ENCODE measurements around the gene ACER1. TPM values are rescaled to one million over a fixed set of nuclear protein-coding genes. Genes with fewer than 3 reads are reported as not detected.

The ACER1 gene
- total and polyA plus RNA-seq, 10 of the 15 experiments (the other 5 are each of a cell fraction or from before 2014, with no cell fraction given), result not detected

DNA sequence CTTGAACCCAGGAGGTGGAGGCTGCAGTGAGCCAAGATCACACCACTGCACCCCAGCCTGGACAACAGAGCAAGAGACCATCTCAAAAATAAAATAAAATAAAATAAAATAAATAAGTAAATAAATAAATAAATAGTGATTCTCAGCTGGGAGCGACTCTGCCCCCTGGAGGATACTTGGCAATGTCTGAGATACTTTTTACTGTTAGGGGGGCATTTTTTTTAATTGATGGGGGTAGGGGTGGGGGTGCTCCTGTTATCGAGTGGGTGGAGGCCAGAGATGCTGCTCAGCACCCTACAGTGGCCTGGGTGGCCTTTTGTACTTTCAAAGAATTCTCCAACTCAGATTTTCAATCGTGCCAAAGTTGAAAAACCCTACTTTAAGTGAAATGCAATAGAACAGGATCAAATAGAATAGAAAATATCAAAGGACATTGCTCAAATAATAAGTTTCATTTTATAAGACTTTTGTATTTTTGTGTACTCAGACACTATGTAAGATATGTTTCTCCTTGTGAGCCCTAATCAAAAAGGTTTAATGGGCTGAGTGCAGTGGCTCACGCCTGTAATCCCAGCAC, 20.8 kb upstream of the ACER1 start:
- no peak overlapping the region for H3K27ac ChIP-seq (ENCODE audit: control insufficient read depth, insufficient read depth)
- no peak overlapping the region for H3K9ac ChIP-seq (ENCODE audit: control insufficient read depth, insufficient read depth, low read length)
- H4K20me1 ChIP-seq (ENCODE audit: control insufficient read depth, insufficient read depth), result no peaks in the 10 kb centered on the region
- H3K27me3 ChIP-seq (replicated peaks in 1 of 2; ENCODE audit: control insufficient read depth in 2 of 2, insufficient read depth in 2 of 2, low read length in 1 of 2), result no peaks in the 10 kb centered on the region
- intact Hi-C loops (cut with micrococcal nuclease; ENCODE audit: unreplicated experiment) (no loop called here), in situ Hi-C loops (cut with MboI) (no loop called here)
- no peaks in the 10 kb centered on the region for H3K36me3 ChIP-seq (ENCODE audit: control insufficient read depth in 2 of 2, insufficient read depth in 2 of 2, low read length in 1 of 2)
- DNase-seq (ENCODE audit: low read depth, low spot score) (no peak), FAIRE-seq (no peak), ATAC-seq (no peak)
- POLR2A ChIA-PET, result interaction anchor here (0.6 kb wide), 3 partner anchors 14 to 993 kb away, joined by 3 to 7 read pairs (median 3); no protein-coding TSS in a partner anchor
- TF ChIP-seq, protein P1, sequence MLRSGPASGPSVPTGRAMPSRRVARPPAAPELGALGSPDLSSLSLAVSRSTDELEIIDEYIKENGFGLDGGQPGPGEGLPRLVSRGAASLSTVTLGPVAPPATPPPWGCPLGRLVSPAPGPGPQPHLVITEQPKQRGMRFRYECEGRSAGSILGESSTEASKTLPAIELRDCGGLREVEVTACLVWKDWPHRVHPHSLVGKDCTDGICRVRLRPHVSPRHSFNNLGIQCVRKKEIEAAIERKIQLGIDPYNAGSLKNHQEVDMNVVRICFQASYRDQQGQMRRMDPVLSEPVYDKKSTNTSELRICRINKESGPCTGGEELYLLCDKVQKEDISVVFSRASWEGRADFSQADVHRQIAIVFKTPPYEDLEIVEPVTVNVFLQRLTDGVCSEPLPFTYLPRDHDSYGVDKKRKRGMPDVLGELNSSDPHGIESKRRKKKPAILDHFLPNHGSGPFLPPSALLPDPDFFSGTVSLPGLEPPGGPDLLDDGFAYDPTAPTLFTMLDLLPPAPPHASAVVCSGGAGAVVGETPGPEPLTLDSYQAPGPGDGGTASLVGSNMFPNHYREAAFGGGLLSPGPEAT (IDR thresholded peaks at IDR 0.05; ENCODE audit: low read depth), result no peak
- TF ChIP-seq CHD1 (IDR thresholded peaks at IDR 0.05; ENCODE audit: low read depth, low read length) (no peak), HDAC6 (IDR thresholded peaks at IDR 0.05; ENCODE audit: unreplicated experiment) (no peak), KLF5 (IDR thresholded peaks at IDR 0.05; ENCODE audit: partially characterized antibody) (no peak), RAD21 (IDR thresholded peaks at IDR 0.05; ENCODE audit: insufficient read depth, low read depth, low read length) (peak; percentile 30), SMC3 (IDR thresholded peaks at IDR 0.05; ENCODE audit: borderline replicate concordance, low read length) (peak; percentile 8; the same call in 1 of the 2 replicates), SREBF1 (IDR thresholded peaks at IDR 0.05; ENCODE audit: low read length) (no peak), BACH1 (IDR thresholded peaks at IDR 0.05; ENCODE audit: borderline replicate concordance) (no peak), ATF7 (IDR thresholded peaks at IDR 0.05; ENCODE audit: low read depth) (no peak)
- TF ChIP-seq, protein P2, sequence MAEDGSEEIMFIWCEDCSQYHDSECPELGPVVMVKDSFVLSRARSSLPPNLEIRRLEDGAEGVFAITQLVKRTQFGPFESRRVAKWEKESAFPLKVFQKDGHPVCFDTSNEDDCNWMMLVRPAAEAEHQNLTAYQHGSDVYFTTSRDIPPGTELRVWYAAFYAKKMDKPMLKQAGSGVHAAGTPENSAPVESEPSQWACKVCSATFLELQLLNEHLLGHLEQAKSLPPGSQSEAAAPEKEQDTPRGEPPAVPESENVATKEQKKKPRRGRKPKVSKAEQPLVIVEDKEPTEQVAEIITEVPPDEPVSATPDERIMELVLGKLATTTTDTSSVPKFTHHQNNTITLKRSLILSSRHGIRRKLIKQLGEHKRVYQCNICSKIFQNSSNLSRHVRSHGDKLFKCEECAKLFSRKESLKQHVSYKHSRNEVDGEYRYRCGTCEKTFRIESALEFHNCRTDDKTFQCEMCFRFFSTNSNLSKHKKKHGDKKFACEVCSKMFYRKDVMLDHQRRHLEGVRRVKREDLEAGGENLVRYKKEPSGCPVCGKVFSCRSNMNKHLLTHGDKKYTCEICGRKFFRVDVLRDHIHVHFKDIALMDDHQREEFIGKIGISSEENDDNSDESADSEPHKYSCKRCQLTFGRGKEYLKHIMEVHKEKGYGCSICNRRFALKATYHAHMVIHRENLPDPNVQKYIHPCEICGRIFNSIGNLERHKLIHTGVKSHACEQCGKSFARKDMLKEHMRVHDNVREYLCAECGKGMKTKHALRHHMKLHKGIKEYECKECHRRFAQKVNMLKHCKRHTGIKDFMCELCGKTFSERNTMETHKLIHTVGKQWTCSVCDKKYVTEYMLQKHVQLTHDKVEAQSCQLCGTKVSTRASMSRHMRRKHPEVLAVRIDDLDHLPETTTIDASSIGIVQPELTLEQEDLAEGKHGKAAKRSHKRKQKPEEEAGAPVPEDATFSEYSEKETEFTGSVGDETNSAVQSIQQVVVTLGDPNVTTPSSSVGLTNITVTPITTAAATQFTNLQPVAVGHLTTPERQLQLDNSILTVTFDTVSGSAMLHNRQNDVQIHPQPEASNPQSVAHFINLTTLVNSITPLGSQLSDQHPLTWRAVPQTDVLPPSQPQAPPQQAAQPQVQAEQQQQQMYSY (CRISPR knock-in tag; IDR thresholded peaks at IDR 0.05), result no peak
- TF ChIP-seq, protein P3, sequence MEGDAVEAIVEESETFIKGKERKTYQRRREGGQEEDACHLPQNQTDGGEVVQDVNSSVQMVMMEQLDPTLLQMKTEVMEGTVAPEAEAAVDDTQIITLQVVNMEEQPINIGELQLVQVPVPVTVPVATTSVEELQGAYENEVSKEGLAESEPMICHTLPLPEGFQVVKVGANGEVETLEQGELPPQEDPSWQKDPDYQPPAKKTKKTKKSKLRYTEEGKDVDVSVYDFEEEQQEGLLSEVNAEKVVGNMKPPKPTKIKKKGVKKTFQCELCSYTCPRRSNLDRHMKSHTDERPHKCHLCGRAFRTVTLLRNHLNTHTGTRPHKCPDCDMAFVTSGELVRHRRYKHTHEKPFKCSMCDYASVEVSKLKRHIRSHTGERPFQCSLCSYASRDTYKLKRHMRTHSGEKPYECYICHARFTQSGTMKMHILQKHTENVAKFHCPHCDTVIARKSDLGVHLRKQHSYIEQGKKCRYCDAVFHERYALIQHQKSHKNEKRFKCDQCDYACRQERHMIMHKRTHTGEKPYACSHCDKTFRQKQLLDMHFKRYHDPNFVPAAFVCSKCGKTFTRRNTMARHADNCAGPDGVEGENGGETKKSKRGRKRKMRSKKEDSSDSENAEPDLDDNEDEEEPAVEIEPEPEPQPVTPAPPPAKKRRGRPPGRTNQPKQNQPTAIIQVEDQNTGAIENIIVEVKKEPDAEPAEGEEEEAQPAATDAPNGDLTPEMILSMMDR (IDR thresholded peaks at IDR 0.05 in 2 of 3, conservative IDR thresholded peaks at IDR 0.05 in 1 of 3; ENCODE audit: control insufficient read depth in 2 of 3, extremely low read depth in 1 of 3, insufficient read depth in 1 of 3, low read depth in 3 of 3, low read length in 3 of 3), result peak in 1 of 3 experiments; percentile 18; a peak in 2 of 6 replicates
- CTCF ChIA-PET, result interaction anchor here (0.6 to 3.4 kb wide), 11 partner anchors 14 to 1065 kb away, joined by 3 to 19 read pairs (median 3); partner anchors contain the start of gene ACER1
- no peak overlapping the region for H2AFZ ChIP-seq (ENCODE audit: control insufficient read depth, low read depth, low read length)
- H3K4me3 ChIP-seq, result no peak overlapping the region
- H3K4me2 ChIP-seq (ENCODE audit: control insufficient read depth, insufficient read depth), result no peak overlapping the region
- 32% methylated on average over 4 of the region's 4 CpGs for WGBS (ENCODE audit: insufficient coverage, insufficient replicate concordance, low lambda C conversion rate, missing lambda C conversion rate)
- RAD21 ChIA-PET (ENCODE audit: unreplicated experiment), result interaction anchor here (0.8 kb wide), 1 partner anchor 550 kb away, joined by 4 read pairs; no protein-coding TSS in a partner anchor
- no peaks in the 10 kb centered on the region for H3K79me2 ChIP-seq (ENCODE audit: control insufficient read depth, insufficient read depth, low read length)
- no peaks in the 10 kb centered on the region for H3K4me1 ChIP-seq (ENCODE audit: control insufficient read depth, insufficient read depth, low read length)
- SMC1A ChIA-PET (ENCODE audit: uncharacterized antibody, unreplicated experiment), result interaction anchor here (0.6 kb wide), 1 partner anchor 21 kb away, joined by 3 read pairs; the partner anchor contains the start of gene ACER1
- BruUV-seq (replicated peaks), result no TSS peak
- no peaks in the 10 kb centered on the region; the same call in 2 of the 3 replicates for H3K9me3 ChIP-seq (replicated peaks; ENCODE audit: control insufficient read depth, insufficient read depth, low read length)
